Measurements from ENCODE around the gene GPC3. TPM values are rescaled to one million over a fixed set of nuclear protein-coding genes. Genes with fewer than 3 reads are reported as not detected.
"Not testable (repeated sequence)": the region's sequence is repeated elsewhere in the genome, so short reads cannot be mapped to it uniquely, and the experiment has no call there.

Gene GPC3
- total RNA-seq, 2 experiments from 2014 or later, result 0.25 to 0.59 TPM

DNA sequence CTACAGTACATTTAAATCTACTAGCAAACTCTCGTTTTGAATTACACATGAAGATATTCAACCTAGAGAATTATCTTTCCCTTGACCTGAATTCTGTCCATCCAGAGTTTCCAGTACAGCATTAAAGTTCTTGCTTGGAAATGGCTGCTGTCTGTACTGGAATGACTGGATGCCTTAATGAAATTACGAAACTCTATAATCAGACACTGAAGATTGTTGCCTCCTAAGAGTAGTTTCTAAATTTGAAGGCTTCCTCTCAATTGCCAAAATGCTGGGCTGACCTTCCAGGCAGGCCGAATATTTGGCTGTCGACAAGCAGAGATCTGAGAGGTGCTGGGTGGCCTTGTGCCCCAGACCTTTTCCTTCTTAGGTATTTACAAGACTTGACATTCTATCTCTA, 355.0 kb downstream of the GPC3 start:
- H3K36me3 ChIP-seq (ENCODE audit: insufficient read depth, low read length), result no peaks in the 10 kb centered on the region
- no peaks in the 10 kb centered on the region for H3K4me1 ChIP-seq (ENCODE audit: insufficient read depth, low read length)
- POLR2A ChIA-PET, result no interaction called here
- intact Hi-C loops (cut with DNase I, micrococcal nuclease), result no loop called here
- H3K4me3 Mint-ChIP-seq, result no peak overlapping the region
- H3K9me3 Mint-ChIP-seq, result no peaks in the 10 kb centered on the region
- ATAC-seq (ENCODE audit: poor library complexity), result no peak
- TF ChIP-seq, protein P1, sequence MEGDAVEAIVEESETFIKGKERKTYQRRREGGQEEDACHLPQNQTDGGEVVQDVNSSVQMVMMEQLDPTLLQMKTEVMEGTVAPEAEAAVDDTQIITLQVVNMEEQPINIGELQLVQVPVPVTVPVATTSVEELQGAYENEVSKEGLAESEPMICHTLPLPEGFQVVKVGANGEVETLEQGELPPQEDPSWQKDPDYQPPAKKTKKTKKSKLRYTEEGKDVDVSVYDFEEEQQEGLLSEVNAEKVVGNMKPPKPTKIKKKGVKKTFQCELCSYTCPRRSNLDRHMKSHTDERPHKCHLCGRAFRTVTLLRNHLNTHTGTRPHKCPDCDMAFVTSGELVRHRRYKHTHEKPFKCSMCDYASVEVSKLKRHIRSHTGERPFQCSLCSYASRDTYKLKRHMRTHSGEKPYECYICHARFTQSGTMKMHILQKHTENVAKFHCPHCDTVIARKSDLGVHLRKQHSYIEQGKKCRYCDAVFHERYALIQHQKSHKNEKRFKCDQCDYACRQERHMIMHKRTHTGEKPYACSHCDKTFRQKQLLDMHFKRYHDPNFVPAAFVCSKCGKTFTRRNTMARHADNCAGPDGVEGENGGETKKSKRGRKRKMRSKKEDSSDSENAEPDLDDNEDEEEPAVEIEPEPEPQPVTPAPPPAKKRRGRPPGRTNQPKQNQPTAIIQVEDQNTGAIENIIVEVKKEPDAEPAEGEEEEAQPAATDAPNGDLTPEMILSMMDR (IDR thresholded peaks at IDR 0.05), result no peak
- no peak for DNase-seq
- H3K27me3 Mint-ChIP-seq, result no peaks in the 10 kb centered on the region
- H3K27me3 ChIP-seq (ENCODE audit: control insufficient read depth in 1 of 2, insufficient read depth in 2 of 2, low read length in 2 of 2), result no peaks in the 10 kb centered on the region
- no peaks in the 10 kb centered on the region for H3K4me1 Mint-ChIP-seq (ENCODE audit: low read depth)
- H3K4me3 ChIP-seq (ENCODE audit: low read length), result no peak overlapping the region
- H3K36me3 Mint-ChIP-seq (ENCODE audit: low read depth), result no peaks in the 10 kb centered on the region
- H3K27ac Mint-ChIP-seq, result no peak overlapping the region
- no peaks in the 10 kb centered on the region for H3K9me3 ChIP-seq (ENCODE audit: control insufficient read depth in 1 of 2, insufficient read depth in 1 of 2, low read length in 2 of 2)
- CTCF ChIA-PET, result no interaction called here
- H3K27ac ChIP-seq (ENCODE audit: low read depth in 1 of 2, low read length in 2 of 2), result no peak overlapping the region

DNA sequence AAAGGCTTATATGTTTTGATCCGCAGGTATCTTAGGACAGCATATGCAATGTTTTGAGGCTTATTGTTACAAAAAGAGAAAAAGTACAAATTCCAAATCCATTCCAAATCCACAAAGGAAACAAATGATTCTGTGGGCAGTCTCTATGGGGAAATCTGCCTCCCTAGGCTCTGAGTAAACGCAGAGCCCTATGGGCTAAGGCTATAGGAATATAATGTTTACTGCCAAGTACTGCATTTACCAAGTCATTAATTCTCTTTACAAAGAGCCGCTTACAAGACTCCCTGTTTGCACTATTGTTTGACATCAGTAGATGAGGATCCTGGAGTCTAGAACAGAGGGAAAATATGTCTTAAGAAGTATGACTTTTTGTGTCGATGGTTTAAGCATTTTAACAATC, 357.7 kb downstream of the GPC3 start:
- Mint-ChIP-seq H3K4me1 (ENCODE audit: low read depth) (no peaks in the 10 kb centered on the region), H3K36me3 (ENCODE audit: low read depth) (no peaks in the 10 kb centered on the region), H3K27me3 (no peaks in the 10 kb centered on the region), H3K27ac (no peak overlapping the region), H3K4me3 (no peak overlapping the region), H3K9me3 (no peaks in the 10 kb centered on the region)
- Histone ChIP-seq H3K4me1 (ENCODE audit: insufficient read depth, low read length) (no peaks in the 10 kb centered on the region), H3K9me3 (ENCODE audit: control insufficient read depth in 1 of 2, insufficient read depth in 1 of 2, low read length in 2 of 2) (no peaks in the 10 kb centered on the region), H3K4me3 (ENCODE audit: low read length) (no peak overlapping the region), H3K27ac (ENCODE audit: low read depth in 1 of 2, low read length in 2 of 2) (no peak overlapping the region), H3K27me3 (ENCODE audit: control insufficient read depth in 1 of 2, insufficient read depth in 2 of 2, low read length in 2 of 2) (no peaks in the 10 kb centered on the region), H3K36me3 (ENCODE audit: insufficient read depth, low read length) (no peaks in the 10 kb centered on the region)
- CTCF ChIA-PET, result no interaction called here
- intact Hi-C loops (cut with DNase I, micrococcal nuclease), result no loop called here
- ATAC-seq (ENCODE audit: poor library complexity), result no peak
- TF ChIP-seq, protein P1 (IDR thresholded peaks at IDR 0.05), result no peak
- POLR2A ChIA-PET, result no interaction called here
- DNase-seq, result no peak

DNA sequence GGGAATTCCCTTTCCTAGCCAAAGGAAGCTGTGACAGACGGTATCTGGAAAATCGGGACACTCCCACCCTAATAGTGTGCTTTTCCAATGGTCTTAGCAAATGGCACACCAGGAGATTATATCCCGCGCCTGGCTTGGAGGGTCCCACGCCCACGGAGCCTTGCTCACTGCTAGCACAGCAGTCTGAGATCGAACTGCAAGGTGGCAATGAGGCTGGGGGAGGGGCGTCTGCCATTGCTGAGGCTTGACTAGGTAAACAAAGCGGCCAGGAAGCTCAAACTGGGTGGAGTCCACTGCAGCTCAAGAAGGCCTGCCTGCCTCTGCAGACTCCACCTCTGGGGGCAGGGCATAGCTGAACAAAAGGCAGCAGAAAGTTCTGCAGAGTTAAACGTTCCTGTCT, 364.0 kb downstream of the GPC3 start:
- ATAC-seq (ENCODE audit: poor library complexity); H3K27me3 ChIP-seq (ENCODE audit: control insufficient read depth in 1 of 2, insufficient read depth in 2 of 2, low read length in 2 of 2); H3K4me3 Mint-ChIP-seq; H3K36me3 ChIP-seq (ENCODE audit: insufficient read depth, low read length); CTCF ChIA-PET; DNase-seq; H3K4me1 Mint-ChIP-seq (ENCODE audit: low read depth); POLR2A ChIA-PET; H3K4me1 ChIP-seq (ENCODE audit: insufficient read depth, low read length); H3K27ac ChIP-seq (ENCODE audit: low read depth in 1 of 2, low read length in 2 of 2); H3K27me3 Mint-ChIP-seq; H3K9me3 ChIP-seq (ENCODE audit: control insufficient read depth in 1 of 2, insufficient read depth in 1 of 2, low read length in 2 of 2); H3K36me3 Mint-ChIP-seq (ENCODE audit: low read depth); H3K4me3 ChIP-seq (ENCODE audit: low read length); H3K9me3 Mint-ChIP-seq; H3K27ac Mint-ChIP-seq: not testable (repeated sequence)
- intact Hi-C loops (cut with DNase I, micrococcal nuclease), result loop anchor here in 1 of 2 experiments (5.0 kb wide), 1 partner anchor 109 kb away; no protein-coding TSS in a partner anchor

DNA sequence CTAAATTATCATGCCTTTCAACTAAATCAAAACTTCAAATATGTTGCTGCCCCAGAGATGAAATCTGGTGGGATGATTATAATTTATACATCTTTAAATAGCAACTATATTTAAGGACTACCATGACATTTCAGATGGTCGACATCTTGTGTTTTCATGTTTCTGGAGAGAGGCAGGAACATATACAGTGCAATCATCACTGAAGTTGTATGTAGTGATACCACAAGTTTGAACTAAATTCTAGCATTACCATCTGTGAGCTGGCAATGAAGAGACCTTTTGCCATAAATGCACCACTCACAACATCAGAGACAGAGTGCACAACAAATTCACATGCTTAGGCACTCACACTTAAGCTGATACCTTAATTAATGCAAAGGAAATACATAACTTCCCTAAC, 373.7 kb downstream of the GPC3 start:
- no peaks in the 10 kb centered on the region for H3K4me1 ChIP-seq (ENCODE audit: insufficient read depth, low read length)
- DNase-seq, result no peak

More for the DNA sequence above, 373.7 kb downstream of the GPC3 start:
- H3K36me3 Mint-ChIP-seq (ENCODE audit: low read depth), result no peaks in the 10 kb centered on the region
- H3K27me3 Mint-ChIP-seq, result no peaks in the 10 kb centered on the region
- no peak overlapping the region for H3K4me3 ChIP-seq (ENCODE audit: low read length)
- no peak overlapping the region for H3K4me3 Mint-ChIP-seq
- no peak overlapping the region for H3K27ac ChIP-seq (ENCODE audit: low read depth in 1 of 2, low read length in 2 of 2)
- ATAC-seq (ENCODE audit: poor library complexity), result no peak
- peaks cover 4% of the 10 kb centered on the region for H3K9me3 Mint-ChIP-seq
- ChIA-PET POLR2A (no interaction called here), CTCF (no interaction called here)
- no peaks in the 10 kb centered on the region for H3K9me3 ChIP-seq (ENCODE audit: control insufficient read depth in 1 of 2, insufficient read depth in 1 of 2, low read length in 2 of 2)
- no peaks in the 10 kb centered on the region for H3K36me3 ChIP-seq (ENCODE audit: insufficient read depth, low read length)
- no peak overlapping the region for H3K27ac Mint-ChIP-seq
- no peaks in the 10 kb centered on the region for H3K4me1 Mint-ChIP-seq (ENCODE audit: low read depth)
- TF ChIP-seq, protein P1 (IDR thresholded peaks at IDR 0.05), result no peak
- intact Hi-C loops (cut with DNase I, micrococcal nuclease), result no loop called here
- H3K27me3 ChIP-seq (ENCODE audit: control insufficient read depth in 1 of 2, insufficient read depth in 2 of 2, low read length in 2 of 2), result no peaks in the 10 kb centered on the region

All from CD4-positive, alpha-beta T cell (primary cell).